ENCODE measurements around the gene ZSCAN25. TPM values are rescaled to one million over a fixed set of nuclear protein-coding genes. Genes with fewer than 3 reads are reported as not detected.
"Not testable (repeated sequence)": the region's sequence is repeated elsewhere in the genome, so short reads cannot be mapped to it uniquely, and the experiment has no call there.

The ZSCAN25 gene
- 9.6 TPM for total RNA-seq

- peak; percentile 93 for ATAC-seq
Observed at GRCh38 chr7:99616359-99617191, at the start of gene ZSCAN25. Gene ZSCAN25, plus strand, starts transcription at chr7:99616946. Its CDS starts 2,661 bp downstream, at chr7:99619607.

GRCh38 chr7:99568770-99569169, 48.0 kb upstream of the ZSCAN25 start:
- not testable (repeated sequence) for ATAC-seq

DNA sequence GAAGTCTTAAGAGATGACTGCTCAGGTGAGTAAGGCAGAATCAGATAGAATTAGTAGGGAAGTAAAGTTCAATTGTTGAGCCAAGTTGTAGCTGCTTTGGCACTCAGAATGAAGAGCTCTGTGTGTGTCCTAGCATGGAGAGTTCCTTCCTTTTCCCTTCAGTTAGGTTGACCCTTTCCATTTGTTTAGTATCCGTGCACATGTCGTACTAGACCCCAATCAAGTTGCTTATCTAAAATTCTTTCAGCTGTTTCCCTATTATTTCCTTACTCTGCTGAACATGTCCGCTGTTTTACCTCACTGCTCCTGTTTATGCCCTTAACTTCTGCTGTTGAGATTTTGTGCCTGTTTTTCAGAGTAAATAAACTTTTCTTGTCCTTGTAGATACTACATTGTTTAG, 45.0 kb upstream of the ZSCAN25 start:
- no peak for ATAC-seq

DNA sequence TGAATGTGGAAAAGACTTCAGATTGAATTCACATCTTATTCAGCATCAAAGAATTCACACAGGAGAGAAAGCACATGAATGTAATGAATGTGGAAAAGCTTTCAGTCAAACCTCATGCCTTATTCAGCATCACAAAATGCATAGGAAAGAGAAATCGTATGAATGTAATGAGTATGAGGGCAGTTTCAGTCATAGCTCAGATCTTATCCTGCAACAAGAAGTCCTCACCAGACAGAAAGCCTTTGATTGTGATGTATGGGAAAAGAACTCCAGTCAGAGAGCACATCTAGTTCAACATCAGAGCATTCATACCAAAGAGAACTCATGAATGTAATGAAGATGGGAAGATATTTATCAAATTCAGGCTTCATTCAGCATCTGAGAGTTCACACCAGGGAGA, 43.5 kb upstream of the ZSCAN25 start:
- no peak for ATAC-seq

- ATAC-seq, result no peak
Observed at GRCh38 chr7:99576251-99576650, 40.5 kb upstream of the ZSCAN25 start.

DNA sequence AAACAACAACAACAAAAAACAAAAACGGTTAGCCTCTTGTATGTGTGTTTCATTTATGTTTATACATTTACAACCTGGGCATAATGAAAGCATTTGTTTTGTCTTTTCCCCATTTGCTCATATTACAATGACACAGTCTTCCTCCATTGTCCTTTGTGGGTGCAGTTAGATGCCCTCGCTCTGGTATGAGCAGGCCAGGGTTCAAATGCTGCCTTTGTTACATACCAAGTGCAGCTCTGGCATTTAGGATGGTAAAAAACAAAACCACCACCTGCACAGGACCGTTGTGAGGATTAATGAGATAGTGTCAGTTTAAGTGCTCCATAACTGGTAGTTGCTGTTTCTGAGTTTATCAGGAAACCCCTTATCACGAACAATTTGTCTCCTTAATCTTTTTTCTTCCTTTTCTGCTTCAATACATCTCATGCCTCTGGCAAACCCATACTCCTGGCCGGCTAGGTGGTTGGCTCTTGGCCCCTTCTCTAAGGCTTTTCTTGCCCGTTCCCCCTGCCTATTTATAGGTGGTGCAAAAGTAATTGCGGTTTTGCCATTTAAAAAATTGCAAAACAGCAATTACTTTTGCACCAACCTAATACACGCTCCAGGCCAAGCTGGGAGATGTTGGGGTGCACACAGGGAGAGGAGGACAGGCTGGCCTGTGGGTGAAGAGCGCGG, 37.3 kb upstream of the ZSCAN25 start:
- no peak for ATAC-seq

DNA sequence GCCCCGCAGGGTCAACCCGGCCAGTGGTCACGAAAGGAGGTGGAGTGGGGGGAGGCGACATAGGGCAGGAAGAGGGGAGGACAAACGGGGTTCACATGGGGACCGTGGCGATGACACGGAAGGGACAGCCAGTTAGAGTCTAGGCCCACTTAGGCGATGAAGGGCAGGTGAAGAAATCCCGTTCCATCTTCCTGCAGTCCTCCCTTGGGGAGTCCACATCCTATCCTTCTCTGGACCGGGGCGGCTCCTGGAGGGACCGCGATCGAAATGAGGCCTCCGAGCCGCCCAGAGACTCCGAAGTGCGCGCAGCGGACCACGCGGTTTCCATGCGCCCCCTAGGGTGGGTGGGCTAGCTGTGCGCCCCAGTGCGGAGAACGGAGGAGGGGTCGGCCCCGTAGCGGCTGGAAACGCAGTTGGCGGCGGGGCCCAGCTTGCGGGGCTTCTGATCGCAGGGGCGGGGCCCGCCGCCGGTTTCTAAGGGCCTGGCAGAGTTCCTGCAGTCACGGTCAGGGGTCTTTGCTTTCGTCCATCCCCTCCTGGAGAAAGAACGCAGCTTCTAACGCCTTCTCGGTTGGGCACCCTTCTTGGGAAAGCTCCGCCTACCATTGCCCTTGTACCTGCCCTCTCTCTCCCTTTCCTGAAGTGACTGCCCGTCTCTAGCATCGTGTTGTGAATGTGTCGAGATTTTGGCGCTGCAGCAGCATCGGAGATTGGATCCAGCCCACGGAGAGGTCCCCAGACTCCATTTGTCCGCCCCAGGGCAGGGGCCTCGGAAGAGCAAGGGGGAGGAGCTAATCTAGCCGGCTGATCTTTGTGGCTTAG, 36.6 kb upstream of the ZSCAN25 start:
- ATAC-seq, result peak; percentile 54

GRCh38 chr7:99580778-99581332, 35.9 kb upstream of the ZSCAN25 start:
- ATAC-seq, result not testable (repeated sequence)

- ATAC-seq, result no peak
Observed at GRCh38 chr7:99588868-99589267, 27.9 kb upstream of the ZSCAN25 start.

GRCh38 chr7:99594948-99595745, 21.6 kb upstream of the ZSCAN25 start:
- no peak for ATAC-seq

- ATAC-seq, result no peak
Observed at GRCh38 chr7:99596408-99596955, 20.3 kb upstream of the ZSCAN25 start.

GRCh38 chr7:99597762-99598501, 18.8 kb upstream of the ZSCAN25 start, which contains the start of gene TMEM225B:
Gene TMEM225B, plus strand, starts transcription at chr7:99598267. Its CDS starts 6,122 bp downstream, at chr7:99604389.
- ATAC-seq, result no peak

DNA sequence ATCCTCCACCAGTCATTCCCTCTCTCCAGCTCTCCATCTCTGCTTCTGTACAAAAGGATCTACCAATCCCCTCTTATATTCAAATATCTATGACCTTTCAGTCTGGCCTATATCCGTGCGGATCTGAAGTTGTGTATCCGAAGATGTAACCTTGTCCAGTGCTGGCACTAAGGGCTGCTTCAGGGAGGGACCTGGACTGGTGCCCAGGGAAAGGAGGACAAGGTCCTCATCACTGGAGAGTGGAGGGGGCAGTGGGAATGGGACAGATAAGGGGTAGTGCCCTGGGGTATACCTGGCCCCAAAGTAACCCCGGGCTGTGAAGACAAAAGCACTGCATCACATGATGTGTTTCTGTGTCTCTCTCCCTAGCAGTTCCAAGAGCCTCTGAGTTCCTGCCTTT, 16.9 kb upstream of the ZSCAN25 start:
- ATAC-seq, result no peak

GRCh38 chr7:99601656-99602310, 15.0 kb upstream of the ZSCAN25 start:
- no peak for ATAC-seq

DNA sequence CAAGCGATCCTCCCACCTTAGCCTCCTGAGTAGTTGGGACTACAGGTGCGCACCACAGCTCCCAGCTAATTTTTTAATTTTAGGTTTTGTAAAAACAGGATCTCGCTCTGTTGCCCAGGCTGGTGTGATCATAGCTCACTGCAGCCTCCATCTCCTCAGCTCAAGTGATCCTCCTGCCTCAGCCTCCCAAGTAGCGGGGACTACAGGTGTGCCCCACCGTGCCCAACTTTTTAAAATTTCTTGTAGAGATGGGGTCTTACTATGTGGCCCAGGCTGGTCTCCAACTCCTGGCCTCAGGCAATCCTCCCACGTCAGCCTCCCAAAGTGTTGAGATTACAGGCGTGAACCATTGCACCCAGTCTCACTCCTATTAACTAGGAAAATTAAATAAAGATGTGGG, 11.2 kb upstream of the ZSCAN25 start:
- no peak for ATAC-seq

DNA sequence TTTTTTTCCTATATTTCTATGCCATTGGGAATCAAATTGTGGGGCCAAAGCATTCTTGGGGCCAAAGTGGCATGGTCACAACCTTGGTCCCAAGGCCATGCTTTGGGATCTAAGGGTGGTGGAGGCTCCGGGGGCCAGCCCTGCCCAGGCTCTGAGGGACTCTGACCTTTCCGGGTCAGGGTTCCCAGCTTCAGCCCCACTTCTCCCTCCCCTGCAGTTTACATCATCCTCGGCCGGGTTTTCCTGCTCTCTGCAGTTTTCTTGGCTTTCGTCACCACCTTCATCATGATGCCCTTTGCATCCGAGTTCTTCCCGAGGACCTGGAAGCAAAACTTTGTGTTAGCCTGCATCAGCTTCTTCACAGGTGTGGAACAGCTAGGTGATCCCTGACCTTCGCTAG, 10.2 kb upstream of the ZSCAN25 start:
- ATAC-seq, result no peak

DNA sequence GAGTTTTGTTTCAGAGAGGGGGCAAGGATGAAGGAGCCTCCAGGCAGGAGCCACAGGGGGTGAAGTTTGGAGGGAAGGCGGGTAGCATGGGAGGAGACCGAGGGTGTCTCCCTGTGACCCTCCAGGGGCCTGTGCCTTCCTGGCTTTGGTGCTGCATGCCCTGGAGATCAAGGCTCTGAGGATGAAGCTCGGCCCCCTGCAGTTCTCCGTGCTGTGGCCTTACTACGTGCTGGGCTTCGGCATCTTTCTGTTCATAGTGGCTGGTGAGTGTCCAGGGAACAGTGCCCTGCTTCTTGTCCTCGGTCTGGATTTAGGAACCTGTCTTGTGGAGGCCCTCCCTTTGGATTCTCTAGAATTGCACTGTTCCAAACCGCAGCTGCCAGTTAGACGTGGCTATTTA, 9.2 kb upstream of the ZSCAN25 start:
- no peak for ATAC-seq

- ATAC-seq, result no peak
Observed at GRCh38 chr7:99614495-99614894, 2.3 kb upstream of the ZSCAN25 start.

- ATAC-seq, result no peak
Observed at GRCh38 chr7:99615989-99616358, 772 bp upstream of the ZSCAN25 start.

- no peak for ATAC-seq
Observed at GRCh38 chr7:99617192-99617781, 541 bp downstream of the ZSCAN25 start.
